HG03280 (cell line): ENCODE measurements around the gene BLID.

Source experiments
- ATAC-seq: cut with Tn5 transposase; IDR thresholded peaks from one replicate; pipeline ENCODE4 v1.9.1; 2021; ENCODE audit warnings: mild to moderate bottlenecking, moderate library complexity; ENCODE audit not compliant: unreplicated experiment

BLID gene

DNA sequence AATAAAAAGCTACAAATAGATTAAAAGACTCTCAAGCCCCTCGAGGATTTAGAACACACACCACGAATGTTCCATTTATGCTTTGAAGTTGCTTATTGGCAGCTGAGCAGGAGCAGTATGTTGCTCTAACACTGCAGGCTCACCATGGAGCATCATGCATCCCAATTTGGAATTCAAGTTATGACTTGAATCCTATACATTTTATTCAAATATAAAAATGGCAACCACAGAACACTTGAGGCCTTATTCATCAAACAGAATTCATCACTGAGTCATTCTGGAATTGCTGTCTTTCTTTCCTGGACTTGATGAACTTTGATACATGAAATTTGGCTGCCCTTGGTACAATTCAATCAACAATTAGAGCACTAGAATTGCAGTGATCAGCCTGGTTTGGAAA, 24.5 kb upstream of the BLID start:
- no peak for ATAC-seq

- no peak for ATAC-seq
Observed at GRCh38 chr11:122139595-122139866, 23.5 kb upstream of the BLID start.

DNA sequence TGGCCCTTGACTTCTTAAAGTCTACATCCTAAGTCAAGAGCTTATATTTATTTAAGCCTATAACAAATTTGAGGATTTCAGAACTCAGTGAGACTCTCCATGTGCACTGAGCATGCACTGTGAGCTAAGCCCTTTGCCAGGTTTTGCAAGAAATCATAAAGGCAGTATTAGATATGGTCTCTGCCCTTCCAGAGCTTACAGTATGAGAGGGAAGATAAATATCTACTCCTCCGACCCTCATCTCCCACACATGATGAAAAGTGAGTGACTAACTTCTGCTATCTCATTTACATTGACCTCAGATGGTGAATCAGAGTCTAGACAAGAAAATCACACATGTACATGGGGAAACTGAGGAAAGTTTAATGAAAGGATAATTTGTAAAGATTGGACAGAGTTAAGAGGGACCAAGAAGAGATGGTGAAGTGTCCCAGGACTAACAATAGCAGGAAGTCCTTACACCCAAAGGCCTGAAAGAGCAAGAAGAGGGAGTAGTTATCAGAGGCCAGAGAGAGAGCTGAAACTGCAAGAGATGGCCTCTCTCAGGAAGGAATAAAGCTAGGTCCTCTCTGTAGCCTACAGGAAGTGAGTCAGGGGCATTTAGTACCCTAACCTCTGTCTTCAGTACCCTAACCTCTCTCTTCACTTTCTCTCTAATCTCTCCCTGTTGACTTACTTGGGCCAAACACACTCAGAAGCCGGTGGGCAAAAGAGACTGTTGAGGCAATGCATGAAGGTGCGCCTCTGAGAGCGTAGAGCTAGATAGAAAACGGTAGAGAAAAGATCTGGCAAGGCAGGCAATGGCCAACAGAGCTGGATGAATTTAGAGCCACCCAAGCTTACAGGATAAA, 23.0 kb upstream of the BLID start:
- ATAC-seq: no peak

DNA sequence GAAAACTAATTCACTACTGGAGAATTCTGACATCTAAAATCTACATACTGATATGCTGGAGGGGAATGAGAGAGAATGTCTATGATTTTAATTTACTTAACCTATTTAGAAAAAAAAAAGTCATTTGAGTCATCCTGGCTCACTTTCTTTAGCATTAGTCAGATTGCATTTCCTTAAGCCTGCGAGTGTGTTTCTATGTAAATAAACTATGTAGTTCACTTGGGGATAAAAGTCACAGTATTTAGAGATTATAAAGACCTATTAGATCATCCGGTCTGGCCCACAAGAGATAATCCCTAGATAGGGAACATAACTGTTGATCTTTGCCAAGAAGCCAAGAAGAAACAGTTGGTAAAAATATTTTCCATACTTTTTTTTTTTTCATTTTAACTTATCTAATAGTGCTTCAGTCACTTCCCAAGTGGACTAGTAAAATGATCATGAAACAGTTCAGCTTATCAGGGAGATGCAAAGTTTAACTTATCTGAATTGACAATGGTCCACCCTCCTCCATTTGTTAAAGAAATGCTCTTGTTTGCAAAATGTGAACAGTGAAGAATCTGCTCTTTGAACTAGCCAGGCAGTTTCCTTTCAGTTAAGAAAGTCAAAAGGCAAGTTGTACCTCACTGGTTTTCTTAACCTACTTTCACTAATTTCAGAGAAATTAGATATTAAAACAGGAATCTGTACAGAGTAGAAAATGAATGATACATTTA, 21.2 kb upstream of the BLID start:
- ATAC-seq: no peak

- no peak for ATAC-seq
Observed at GRCh38 chr11:122131126-122131525, 15.1 kb upstream of the BLID start.

GRCh38 chr11:122128146-122128545, 12.1 kb upstream of the BLID start:
- no peak for ATAC-seq

- no peak for ATAC-seq
Observed at GRCh38 chr11:122127020-122127419, 11.0 kb upstream of the BLID start.

GRCh38 chr11:122126024-122126688, 10.1 kb upstream of the BLID start:
- no peak for ATAC-seq

DNA sequence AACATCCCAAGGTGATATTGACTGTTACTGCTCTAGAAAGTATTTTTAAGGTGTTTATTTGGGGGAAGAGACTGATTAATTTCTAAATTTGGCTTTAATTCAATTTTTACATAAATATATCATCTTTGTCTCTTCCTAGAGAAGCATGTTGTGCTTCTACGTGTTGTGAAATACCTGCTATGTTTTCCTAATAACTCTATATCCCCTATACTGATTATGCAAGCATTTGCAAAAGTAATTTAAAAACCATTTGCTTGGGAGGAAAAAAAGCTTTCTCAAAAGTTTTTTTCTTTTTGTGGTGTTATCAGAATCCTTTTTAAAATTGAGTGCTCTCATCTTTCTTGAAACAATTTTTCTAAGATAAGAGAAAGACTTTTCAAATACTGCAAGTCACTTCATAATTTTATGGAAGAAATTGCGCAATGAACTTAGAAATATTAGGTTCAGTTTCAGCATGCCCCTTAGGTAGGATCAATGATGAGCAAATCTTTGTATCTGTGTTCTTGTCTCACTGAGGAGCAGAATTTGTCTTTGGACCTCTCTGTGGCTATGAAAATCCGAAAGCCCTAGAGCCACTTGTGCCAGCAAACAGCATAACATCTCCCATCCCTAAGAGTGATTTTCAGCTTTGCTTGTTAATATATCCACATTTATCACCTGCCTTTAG, 7.4 kb upstream of the BLID start:
- no peak for ATAC-seq

- ATAC-seq: no peak
Observed at GRCh38 chr11:122122179-122122578, 6.2 kb upstream of the BLID start.

- no peak for ATAC-seq
Observed at GRCh38 chr11:122120096-122120495, 4.1 kb upstream of the BLID start.

DNA sequence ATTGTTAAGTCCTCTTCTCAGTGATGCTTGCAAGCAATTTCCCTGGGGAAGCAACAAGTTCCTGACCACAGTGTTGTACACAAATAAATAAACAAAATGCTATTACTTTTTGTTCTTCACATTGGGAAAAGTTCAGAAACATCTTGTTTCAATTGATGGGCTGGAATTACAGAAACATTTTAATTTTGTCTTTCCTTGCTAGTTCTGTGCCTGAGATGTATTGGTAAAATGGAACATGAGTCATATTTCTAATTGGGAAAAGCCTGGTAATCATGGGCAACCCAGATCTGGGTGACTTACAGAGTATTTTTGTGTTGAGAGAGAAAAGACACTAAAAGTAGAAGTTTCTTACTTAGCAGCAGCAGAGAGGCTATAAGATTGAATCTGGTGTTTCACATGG, 576 bp upstream of the BLID start:
- no peak for ATAC-seq

DNA sequence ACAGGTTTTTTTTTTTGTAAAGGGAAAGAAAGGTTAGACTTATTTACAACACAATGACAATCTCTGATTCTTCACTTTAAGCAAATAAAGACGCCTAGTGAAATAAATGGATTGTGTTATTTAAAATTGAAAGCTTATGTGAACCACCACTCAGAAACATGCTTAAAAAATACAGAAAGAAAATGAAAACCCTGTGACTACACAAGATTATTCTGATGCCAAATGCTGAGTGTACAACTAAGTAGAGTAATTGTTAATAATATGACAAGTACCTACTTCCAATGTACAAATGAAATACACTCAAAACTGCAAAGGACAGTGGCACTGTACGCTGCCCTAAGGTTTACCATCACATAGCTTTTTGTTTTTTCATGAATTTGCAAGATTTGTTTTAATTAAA, 1.0 kb downstream of the BLID start:
- ATAC-seq: no peak

DNA sequence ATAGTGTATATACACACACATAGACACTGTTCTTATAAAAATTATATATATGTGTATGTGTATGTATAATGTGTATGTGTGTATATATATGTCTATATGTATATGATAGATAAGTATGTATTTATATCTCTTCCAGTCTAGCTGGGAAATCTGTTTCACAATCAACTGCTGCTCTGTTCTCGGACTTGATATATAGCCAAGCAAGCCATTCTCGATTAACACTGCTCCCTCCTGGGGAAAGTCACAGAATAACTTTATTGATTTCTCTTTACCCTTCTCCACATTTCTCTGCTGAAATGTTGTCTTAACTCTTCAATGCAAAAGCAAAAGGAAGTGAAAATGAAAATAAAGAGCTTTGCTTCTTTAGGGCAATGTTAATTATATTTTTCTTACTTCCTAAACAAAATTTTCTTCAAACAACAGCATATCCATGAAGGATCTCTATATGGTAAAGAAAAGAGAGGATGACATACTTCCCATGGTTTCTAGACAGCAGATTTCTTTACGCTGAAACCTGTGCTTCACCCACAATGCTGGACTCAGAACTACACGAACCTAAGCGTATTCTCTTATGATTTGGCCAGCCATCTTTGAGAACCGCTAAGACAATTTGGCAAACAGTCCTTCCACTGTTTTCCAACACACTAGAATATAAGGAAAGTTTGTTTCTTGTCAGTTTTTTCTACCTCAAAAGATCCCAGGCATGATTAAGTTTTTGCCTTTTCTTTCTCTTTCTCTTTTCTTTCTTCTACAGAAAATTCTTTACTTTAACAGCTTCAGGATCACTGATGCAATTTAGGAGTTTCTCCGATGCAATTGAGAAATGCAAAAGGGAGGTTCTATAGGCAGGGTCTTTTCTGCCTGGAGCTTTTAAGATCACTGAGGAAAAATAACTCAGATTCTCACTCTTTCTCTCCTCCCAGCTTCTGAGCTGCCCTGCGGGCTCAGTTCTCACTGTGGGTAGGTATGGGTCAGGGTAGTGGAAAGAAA, 1.9 kb downstream of the BLID start:
- ATAC-seq: no peak

GRCh38 chr11:122112470-122113365, 3.3 kb downstream of the BLID start:
- ATAC-seq: no peak

DNA sequence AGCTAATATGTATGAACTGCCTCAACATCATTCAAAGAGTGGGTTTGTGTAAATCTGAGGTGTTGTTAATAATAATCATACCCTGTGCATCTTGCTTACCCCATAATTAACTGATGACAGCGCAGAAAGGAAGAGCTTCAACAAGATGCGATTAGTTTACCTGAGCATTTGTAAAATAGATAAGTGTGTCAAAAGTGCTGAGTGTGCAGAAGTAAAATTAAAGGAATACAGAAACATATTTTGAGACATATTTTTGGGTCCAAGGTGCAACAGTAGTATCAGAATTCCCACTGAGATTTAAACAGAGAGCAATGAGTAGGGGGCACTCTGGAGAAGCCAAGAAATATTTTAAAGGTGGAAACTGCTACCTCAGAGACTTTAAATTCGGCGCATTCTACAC, 6.1 kb downstream of the BLID start:
- ATAC-seq: no peak

GRCh38 chr11:122108828-122109227, 7.2 kb downstream of the BLID start:
- ATAC-seq: no peak

GRCh38 chr11:122108192-122108799, 7.7 kb downstream of the BLID start:
- ATAC-seq: no peak

- ATAC-seq: no peak
Observed at GRCh38 chr11:122107566-122107965, 8.4 kb downstream of the BLID start.
